Activated naive CD4-positive, alpha-beta T cell treated with anti-CD3 and anti-CD28 coated beads, Interleukin-2, amount 50 U/mL, for 72 hours (primary cell): Measurements from ENCODE around the gene TRAF6. TPM values are rescaled to one million over a fixed set of nuclear protein-coding genes. Genes with fewer than 3 reads are reported as not detected.
A peak's percentile ranks its signal among the peaks of the same experiment; 100 is the strongest.

Experiments used
- ATAC-seq, 2 donors: fragments of 150-1000 bp; cut with Tn5 transposase; 2 replicates each; pipeline ENCODE4 v1.10.0; 2021; ENCODE audit warnings: mild to moderate bottlenecking in 2 of 2, moderate library complexity in 2 of 2
- DNase-seq, 2 donors: peaks; one replicate each; pipeline ENCODE4 v3.0.0; 2021 to 2022; ENCODE audit warnings: low spot score in 2 of 2
- H3K27ac Mint-ChIP-seq, 2 donors: one replicate each; pipeline ENCODE4 v1.8.0; 2022; ENCODE audit warnings: mild to moderate bottlenecking in 2 of 2, mixed read lengths in 2 of 2
- H3K36me3 Mint-ChIP-seq, 2 donors: one replicate each; pipeline ENCODE4 v1.8.0; 2022; ENCODE audit warnings: mixed read lengths in 2 of 2
- H3K9me3 Mint-ChIP-seq, 2 donors: one replicate each; pipeline ENCODE4 v1.8.0; 2022; ENCODE audit warnings: mixed read lengths in 2 of 2
- total RNA-seq, 2 donors: library from RNA; stranded (reverse); gene quantifications; one replicate each; pipeline ENCODE4 v1.2.3, GENCODE V29; 2022

Gene TRAF6
- total RNA-seq, 2 donors from 2014 or later = 6.6 to 9.8 TPM

DNA sequence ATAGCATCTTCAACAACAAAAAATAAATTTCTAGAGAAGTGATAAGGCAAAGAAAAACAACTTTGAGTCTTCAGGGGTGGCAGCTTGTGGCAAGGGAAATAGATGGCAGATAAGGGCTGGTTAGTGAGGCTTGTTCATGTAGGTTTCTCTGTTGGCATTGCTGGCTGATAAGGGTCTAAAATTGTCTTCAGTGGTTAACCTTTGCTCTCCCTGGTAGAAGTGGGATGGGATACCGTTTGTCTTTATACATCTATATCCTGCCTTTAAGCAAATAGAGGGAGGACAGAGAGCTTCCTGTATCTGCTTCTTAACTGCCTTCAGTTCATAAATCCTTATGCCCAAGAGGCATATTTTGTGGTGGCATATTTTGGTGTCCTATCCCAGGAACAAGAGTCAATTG, 57.1 kb downstream of the TRAF6 start:
- Mint-ChIP-seq H3K9me3 (no peaks in the 10 kb centered on the region), H3K36me3 (peaks cover 12 to 19% of the 10 kb centered on the region in 2 donors), H3K27ac (no peak overlapping the region)
- DNase-seq (no peak), ATAC-seq (no peak)

GRCh38 chr11:36452236-36452940, 57.7 kb downstream of the TRAF6 start:
- H3K27ac Mint-ChIP-seq = no peak overlapping the region
- no peak for DNase-seq

GRCh38 chr11:36451681-36452080, 58.4 kb downstream of the TRAF6 start:
- no peak for ATAC-seq
- Mint-ChIP-seq H3K36me3 (peaks cover 12 to 30% of the 10 kb centered on the region in 2 donors), H3K27ac (no peak overlapping the region), H3K9me3 (no peaks in the 10 kb centered on the region)
- no peak for DNase-seq

More at GRCh38 chr11:36452236-36452940, 57.7 kb downstream of the TRAF6 start:
- no peaks in the 10 kb centered on the region for H3K9me3 Mint-ChIP-seq
- peaks cover 12 to 25% of the 10 kb centered on the region in 2 donors for H3K36me3 Mint-ChIP-seq
- ATAC-seq = peak in 1 of 2 donors; percentile 40

GRCh38 chr11:36451045-36451444, 59.0 kb downstream of the TRAF6 start:
- ATAC-seq = no peak
- Mint-ChIP-seq H3K27ac (no peak overlapping the region), H3K36me3 (peaks cover 12 to 36% of the 10 kb centered on the region in 2 donors)

GRCh38 chr11:36450110-36450572, 59.9 kb downstream of the TRAF6 start:
- no peaks in the 10 kb centered on the region for H3K9me3 Mint-ChIP-seq
- peaks cover 12 to 41% of the 10 kb centered on the region in 2 donors for H3K36me3 Mint-ChIP-seq
- peak overlapping the region; percentile 4 to 72 for H3K27ac Mint-ChIP-seq
- ATAC-seq (peak; percentile 50 to 57), DNase-seq (no peak)

More at GRCh38 chr11:36451045-36451444, 59.0 kb downstream of the TRAF6 start:
- no peaks in the 10 kb centered on the region for H3K9me3 Mint-ChIP-seq
- DNase-seq = no peak

- Mint-ChIP-seq H3K27ac (peak overlapping the region; percentile 4 to 72), H3K36me3 (peaks cover 12 to 46% of the 10 kb centered on the region in 2 donors), H3K9me3 (no peaks in the 10 kb centered on the region)
- no peak for DNase-seq
- ATAC-seq = no peak
These were observed 60.4 kb downstream of the TRAF6 start for GRCh38 chr11:36449561-36450096.

DNA sequence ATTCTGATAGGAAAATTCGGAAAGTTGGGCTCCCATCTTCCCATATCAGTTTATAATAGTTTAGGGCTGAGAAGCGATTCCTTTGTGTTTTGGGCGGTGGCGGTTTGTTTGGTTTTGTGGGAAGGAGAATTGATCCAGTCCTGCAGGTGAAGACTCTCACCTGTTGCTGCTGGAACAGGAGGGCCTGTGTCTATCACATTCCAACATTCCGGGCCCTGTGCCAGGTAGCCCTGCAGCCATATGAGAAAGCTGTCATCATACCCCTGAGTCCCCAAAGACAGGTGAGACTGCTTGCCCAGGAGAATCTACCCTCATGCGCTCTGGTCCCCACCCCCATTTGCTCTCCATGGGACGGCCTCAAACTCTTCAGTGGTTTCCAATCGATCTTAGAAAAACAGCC, 62.1 kb downstream of the TRAF6 start:
- DNase-seq (no peak), ATAC-seq (no peak)
- Mint-ChIP-seq H3K36me3 (peaks cover 12 to 56% of the 10 kb centered on the region in 2 donors), H3K9me3 (no peaks in the 10 kb centered on the region), H3K27ac (no peak overlapping the region)

DNA sequence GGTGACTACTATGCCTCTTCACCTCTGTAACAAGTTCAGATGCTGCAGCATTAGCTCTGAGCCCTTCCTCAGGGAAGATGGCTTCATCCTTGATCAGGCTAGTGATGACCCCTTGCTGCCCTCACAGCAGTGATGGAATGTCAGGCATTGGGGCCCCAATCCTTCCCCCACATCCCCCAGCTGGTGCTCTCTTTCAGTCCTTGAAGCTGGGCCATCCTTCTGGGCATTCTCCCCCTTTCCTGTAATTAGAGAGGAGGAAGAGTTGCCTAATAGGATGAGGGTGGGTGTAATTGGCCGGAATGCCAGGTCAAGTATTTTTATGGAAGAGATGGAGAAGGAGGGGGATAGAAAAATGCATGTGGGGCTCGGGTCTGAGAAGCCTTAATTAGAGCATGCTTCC, 62.6 kb downstream of the TRAF6 start:
- Mint-ChIP-seq H3K9me3 (no peaks in the 10 kb centered on the region), H3K36me3 (peaks cover 12 to 60% of the 10 kb centered on the region in 2 donors), H3K27ac (no peak overlapping the region)
- DNase-seq = no peak
- no peak for ATAC-seq

DNA sequence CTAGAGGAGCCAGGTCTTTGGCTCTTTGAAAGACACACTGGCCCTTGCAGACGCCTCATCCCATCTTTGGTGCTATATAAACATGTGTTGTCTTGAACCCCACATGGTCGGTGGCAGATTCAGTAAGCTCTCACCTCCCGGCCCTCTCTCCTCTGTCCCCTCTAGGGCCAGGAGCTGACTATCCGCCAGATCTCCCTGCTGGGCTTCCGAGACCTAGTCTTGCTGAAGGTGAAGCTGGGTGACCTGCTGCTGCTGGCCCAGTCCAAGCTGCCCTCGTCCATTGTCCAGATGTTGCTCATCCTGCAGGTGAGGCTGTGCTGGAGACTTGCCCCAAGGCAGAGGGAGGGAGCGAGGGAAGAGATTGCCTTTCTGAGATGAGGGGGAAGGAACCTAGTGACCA, 63.9 kb downstream of the TRAF6 start:
- no peak for ATAC-seq
- H3K27ac Mint-ChIP-seq = no peak overlapping the region
- DNase-seq = no peak
- peaks cover 12 to 61% of the 10 kb centered on the region in 2 donors for H3K36me3 Mint-ChIP-seq
- H3K9me3 Mint-ChIP-seq = peaks cover 0 to under 1% of the 10 kb centered on the region in 2 donors

GRCh38 chr11:36443661-36444060, 66.4 kb downstream of the TRAF6 start:
- peaks cover 8 to 59% of the 10 kb centered on the region in 2 donors for H3K36me3 Mint-ChIP-seq
- ATAC-seq (no peak), DNase-seq (no peak)
- no peak overlapping the region for H3K27ac Mint-ChIP-seq
- H3K9me3 Mint-ChIP-seq = peaks cover 0 to 4% of the 10 kb centered on the region in 2 donors

DNA sequence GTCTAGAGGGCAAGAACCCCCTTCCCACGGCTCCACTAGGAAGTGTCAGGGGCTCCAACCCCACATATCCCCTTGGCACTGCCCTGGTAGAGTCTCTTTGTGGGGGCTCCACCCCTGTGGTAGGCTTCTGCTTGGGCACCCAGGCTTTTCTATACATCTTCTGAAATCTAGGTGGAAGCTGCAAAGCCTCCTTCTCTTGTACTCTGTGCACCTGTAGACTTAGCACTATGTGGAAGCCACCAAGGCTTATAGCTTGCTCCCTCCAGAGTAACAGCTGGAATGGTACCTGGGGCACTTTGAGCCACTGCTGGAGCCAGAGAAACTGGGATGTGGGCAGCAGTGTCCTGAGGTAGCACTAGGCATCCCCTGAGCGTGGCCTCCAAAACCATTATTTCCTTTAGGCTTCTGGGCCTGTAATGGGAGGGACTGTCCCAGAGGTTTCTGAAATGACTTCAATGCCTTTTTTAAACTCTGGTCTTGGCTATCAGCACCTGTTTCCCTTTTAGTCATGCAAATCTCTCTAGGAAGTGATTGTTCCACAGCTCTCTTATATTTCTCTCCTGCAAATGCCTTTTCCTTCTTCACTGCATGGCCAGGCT, 68.4 kb downstream of the TRAF6 start:
- peak in 1 of 2 donors; percentile 25 for DNase-seq
- H3K36me3 Mint-ChIP-seq = peaks cover 8 to 60% of the 10 kb centered on the region in 2 donors
- ATAC-seq = peak; percentile 93 to 99
- peaks cover 0 to 4% of the 10 kb centered on the region in 2 donors for H3K9me3 Mint-ChIP-seq
- no peak overlapping the region for H3K27ac Mint-ChIP-seq

DNA sequence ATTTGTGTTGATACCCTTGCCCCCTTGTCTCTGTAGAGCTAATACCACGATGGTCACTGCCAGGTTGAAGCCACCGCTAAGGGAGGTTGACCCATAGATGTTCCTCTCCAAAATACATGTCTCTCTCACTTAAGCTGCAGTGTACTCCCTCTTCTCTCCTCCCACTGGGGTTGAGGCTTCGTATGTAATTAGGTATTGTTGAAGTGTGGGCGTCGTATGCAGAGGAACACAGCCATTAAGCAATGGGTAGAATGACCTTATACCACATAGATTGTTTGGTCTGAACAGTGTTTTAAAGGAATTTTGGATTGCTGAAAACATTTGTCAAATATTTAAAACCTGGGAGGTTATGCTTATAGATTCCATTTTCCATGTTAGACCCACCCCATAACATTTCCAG, 71.9 kb downstream of the TRAF6 start:
- peaks cover 0 to 4% of the 10 kb centered on the region in 2 donors for H3K9me3 Mint-ChIP-seq
- DNase-seq (no peak), ATAC-seq (no peak)
- peaks cover 12 to 59% of the 10 kb centered on the region in 2 donors for H3K36me3 Mint-ChIP-seq
- no peak overlapping the region for H3K27ac Mint-ChIP-seq

- no peak overlapping the region for H3K27ac Mint-ChIP-seq
- no peak for DNase-seq
These were observed 72.7 kb downstream of the TRAF6 start for GRCh38 chr11:36437413-36437812.

More at GRCh38 chr11:36437413-36437812, 72.7 kb downstream of the TRAF6 start:
- no peak for ATAC-seq
- Mint-ChIP-seq H3K36me3 (peaks cover 12 to 58% of the 10 kb centered on the region in 2 donors), H3K9me3 (peaks cover 0 to 4% of the 10 kb centered on the region in 2 donors)

Other genes starting within 250 kb of the TRAF6 start
- gene COMMD9, start 220.8 kb downstream of the TRAF6 start, total RNA-seq = 10 to 100 TPM; 33.6 to 37.3 TPM
- 10 to 100 TPM in 1 of 2 donors, 1 to 10 TPM in 1; 2.3 to 46.9 TPM for gene PRR5L, start 214.0 kb downstream of the TRAF6 start, total RNA-seq
- under 1 TPM; 0.20 to 0.23 TPM for gene RAG1, start 57.7 kb upstream of the TRAF6 start, total RNA-seq
- 1 to 10 TPM in 1 of 2 donors, under 1 TPM in 1; 0.57 to 1.9 TPM for gene IFTAP, start 84.2 kb upstream of the TRAF6 start, total RNA-seq
- gene RAG2, start 88.0 kb upstream of the TRAF6 start, total RNA-seq = not detected